Astrocyte (in vitro differentiated cells and primary cell): ENCODE data around the gene EBI3. TPM values are rescaled to one million over a fixed set of nuclear protein-coding genes. Genes with fewer than 3 reads are reported as not detected.

Experiments used
- DNase-seq: peaks from one replicate; pipeline ENCODE4 v3.0.0-alpha.2; 2010; ENCODE audit warnings: low read depth
- FAIRE-seq: peaks from 2 replicates; lab custom pipeline; 2011; peaks lifted over from hg19 to GRCh38; lab: Jason Lieb, UNC
- H2AFZ ChIP-seq: 2 replicates; pipeline ENCODE4 v1.6.0; 2012; ENCODE audit warnings: low read depth, low read length, inconsistent platforms
- H3K27ac ChIP-seq: 2 replicates; pipeline ENCODE4 v1.5.1; 2011; ENCODE audit warnings: low read depth, low read length, inconsistent platforms
- H3K27me3 ChIP-seq: 2 replicates; pipeline ENCODE4 v1.6.0; 2011; ENCODE audit warnings: low read length, inconsistent platforms; ENCODE audit not compliant: insufficient read depth
- H3K36me3 ChIP-seq: 2 replicates; pipeline ENCODE4 v1.5.1; 2011; ENCODE audit warnings: low read length, inconsistent platforms; ENCODE audit not compliant: insufficient read depth
- H3K4me1 ChIP-seq: 2 replicates; pipeline ENCODE4 v1.5.1; 2011; ENCODE audit warnings: low read length, inconsistent platforms; ENCODE audit not compliant: insufficient read depth
- H3K4me2 ChIP-seq: 2 replicates; pipeline ENCODE4 v1.6.0; 2012; ENCODE audit warnings: low read length, inconsistent platforms
- H3K4me3 ChIP-seq: 2 replicates; pipeline ENCODE4 v1.5.1; 2011; ENCODE audit warnings: low read depth, mild to moderate bottlenecking, low read length, inconsistent platforms; ENCODE audit not compliant: insufficient read depth
- H3K79me2 ChIP-seq: 2 replicates; pipeline ENCODE4 v1.6.0; 2012; ENCODE audit warnings: mild to moderate bottlenecking, low read length, inconsistent platforms; ENCODE audit not compliant: insufficient read depth
- H3K9ac ChIP-seq: 2 replicates; pipeline ENCODE4 v1.6.0; 2012; ENCODE audit warnings: mild to moderate bottlenecking, low read length, inconsistent platforms
- H3K9me3 ChIP-seq: 2 replicates; pipeline ENCODE4 v1.5.1; 2012; ENCODE audit warnings: low read depth, mild to moderate bottlenecking, low read length, inconsistent platforms; ENCODE audit not compliant: insufficient read depth
- H4K20me1 ChIP-seq: 2 replicates; pipeline ENCODE4 v1.6.0; 2012; ENCODE audit warnings: low read length, inconsistent platforms; ENCODE audit not compliant: insufficient read depth
- H3K27ac Mint-ChIP-seq: one replicate; pipeline ENCODE4 v1.8.0; 2021; ENCODE audit warnings: mild to moderate bottlenecking, mixed read lengths; ENCODE audit not compliant: unreplicated experiment
- H3K27me3 Mint-ChIP-seq: one replicate; pipeline ENCODE4 v1.8.0; 2021; ENCODE audit warnings: low read depth, mixed read lengths; ENCODE audit not compliant: unreplicated experiment
- H3K36me3 Mint-ChIP-seq: one replicate; pipeline ENCODE4 v1.8.0; 2021; ENCODE audit warnings: low read depth, mixed read lengths; ENCODE audit not compliant: unreplicated experiment
- H3K4me1 Mint-ChIP-seq: one replicate; pipeline ENCODE4 v1.8.0; 2021; ENCODE audit warnings: low read depth, mixed read lengths; ENCODE audit not compliant: unreplicated experiment
- H3K4me3 Mint-ChIP-seq: one replicate; pipeline ENCODE4 v1.8.0; 2021; ENCODE audit warnings: mild to moderate bottlenecking, moderate library complexity, mixed read lengths; ENCODE audit not compliant: unreplicated experiment
- H3K9me3 Mint-ChIP-seq: one replicate; pipeline ENCODE4 v1.8.0; 2021; ENCODE audit warnings: mild to moderate bottlenecking, mixed read lengths; ENCODE audit not compliant: unreplicated experiment
- EZH2 ChIP-seq: IDR thresholded peaks from 2 replicates; pipeline ENCODE4 v1.6.1; 2012; ENCODE audit warnings: mild to moderate bottlenecking, low read length, inconsistent platforms; ENCODE audit not compliant: insufficient read depth
- total RNA-seq: library from RNA; stranded (reverse); gene quantifications from 2 replicates; pipeline ENCODE4 v1.2.1, GENCODE V29; 2021
- TF ChIP-seq, protein P1 (sequence below): IDR thresholded peaks from 2 replicates; pipeline ENCODE4 v1.5.1; 2011; ENCODE audit warnings: low read depth, mild to moderate bottlenecking, inconsistent platforms, low read length, moderate library complexity; ENCODE audit not compliant: insufficient read depth

The EBI3 gene
- total RNA-seq, 1 donor from 2014 or later, result 5.4 TPM

GRCh38 chr19:4220188-4220587 is 9.1 kb upstream of the EBI3 start:
- Mint-ChIP-seq H3K9me3 (no peaks in the 10 kb centered on the region), H3K4me3 (no peak overlapping the region), H3K36me3 (peaks cover 2% of the 10 kb centered on the region), H3K27me3 (no peaks in the 10 kb centered on the region), H3K27ac (no peak overlapping the region), H3K4me1 (no peaks in the 10 kb centered on the region)
- H3K4me1 ChIP-seq, result no peaks in the 10 kb centered on the region
- TF ChIP-seq EZH2, result no peak
- TF ChIP-seq, protein P1, sequence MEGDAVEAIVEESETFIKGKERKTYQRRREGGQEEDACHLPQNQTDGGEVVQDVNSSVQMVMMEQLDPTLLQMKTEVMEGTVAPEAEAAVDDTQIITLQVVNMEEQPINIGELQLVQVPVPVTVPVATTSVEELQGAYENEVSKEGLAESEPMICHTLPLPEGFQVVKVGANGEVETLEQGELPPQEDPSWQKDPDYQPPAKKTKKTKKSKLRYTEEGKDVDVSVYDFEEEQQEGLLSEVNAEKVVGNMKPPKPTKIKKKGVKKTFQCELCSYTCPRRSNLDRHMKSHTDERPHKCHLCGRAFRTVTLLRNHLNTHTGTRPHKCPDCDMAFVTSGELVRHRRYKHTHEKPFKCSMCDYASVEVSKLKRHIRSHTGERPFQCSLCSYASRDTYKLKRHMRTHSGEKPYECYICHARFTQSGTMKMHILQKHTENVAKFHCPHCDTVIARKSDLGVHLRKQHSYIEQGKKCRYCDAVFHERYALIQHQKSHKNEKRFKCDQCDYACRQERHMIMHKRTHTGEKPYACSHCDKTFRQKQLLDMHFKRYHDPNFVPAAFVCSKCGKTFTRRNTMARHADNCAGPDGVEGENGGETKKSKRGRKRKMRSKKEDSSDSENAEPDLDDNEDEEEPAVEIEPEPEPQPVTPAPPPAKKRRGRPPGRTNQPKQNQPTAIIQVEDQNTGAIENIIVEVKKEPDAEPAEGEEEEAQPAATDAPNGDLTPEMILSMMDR, result no peak
- FAIRE-seq (no peak), DNase-seq (no peak)
- no peak overlapping the region for H3K9ac ChIP-seq
- no peak overlapping the region for H3K4me3 ChIP-seq
- no peaks in the 10 kb centered on the region for H3K36me3 ChIP-seq
- no peak overlapping the region for H2AFZ ChIP-seq
- no peak overlapping the region for H3K27ac ChIP-seq
- H3K27me3 ChIP-seq, result no peaks in the 10 kb centered on the region
- no peaks in the 10 kb centered on the region for H4K20me1 ChIP-seq
- H3K79me2 ChIP-seq, result no peaks in the 10 kb centered on the region
- no peak overlapping the region for H3K4me2 ChIP-seq
- no peaks in the 10 kb centered on the region for H3K9me3 ChIP-seq

- Histone ChIP-seq H3K4me1 (peaks cover 11% of the 10 kb centered on the region), H3K9me3 (no peaks in the 10 kb centered on the region), H3K4me3 (no peak overlapping the region), H3K79me2 (no peaks in the 10 kb centered on the region), H3K36me3 (no peaks in the 10 kb centered on the region), H3K27me3 (peaks cover 7% of the 10 kb centered on the region), H2AFZ (no peak overlapping the region), H3K4me2 (no peak overlapping the region), H3K9ac (no peak overlapping the region), H4K20me1 (no peaks in the 10 kb centered on the region), H3K27ac (no peak overlapping the region)
- Mint-ChIP-seq H3K9me3 (no peaks in the 10 kb centered on the region), H3K36me3 (no peaks in the 10 kb centered on the region), H3K4me3 (no peak overlapping the region), H3K27ac (no peak overlapping the region), H3K27me3 (no peaks in the 10 kb centered on the region), H3K4me1 (no peaks in the 10 kb centered on the region)
- TF ChIP-seq EZH2, result no peak
- TF ChIP-seq, protein P1, result no peak
- DNase-seq (no peak), FAIRE-seq (no peak)
Observed at GRCh38 chr19:4224470-4224869, 4.9 kb upstream of the EBI3 start.

DNA sequence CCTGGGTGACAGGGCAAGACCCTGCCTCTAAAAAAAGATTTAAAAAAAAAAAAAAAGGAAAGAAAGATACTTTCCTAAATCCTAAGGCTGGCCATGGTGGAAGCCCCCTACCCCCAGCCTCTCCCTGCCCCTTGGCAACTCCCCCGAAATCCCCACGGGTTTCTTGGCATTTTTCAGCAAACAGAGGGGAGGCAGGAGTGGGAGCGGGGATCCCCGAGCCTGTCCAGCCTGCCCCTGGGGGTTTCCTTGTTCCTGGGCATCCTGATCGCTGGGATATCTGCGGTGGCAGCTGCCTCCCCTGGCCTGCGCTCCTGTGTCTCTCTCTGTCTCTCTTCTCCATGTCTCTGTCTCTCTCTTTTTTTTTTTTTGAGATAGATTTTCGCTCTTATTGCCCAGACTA is 3.4 kb upstream of the EBI3 start:
- Mint-ChIP-seq H3K4me3 (no peak overlapping the region), H3K9me3 (no peaks in the 10 kb centered on the region), H3K27me3 (no peaks in the 10 kb centered on the region), H3K36me3 (no peaks in the 10 kb centered on the region), H3K27ac (no peak overlapping the region), H3K4me1 (peaks cover 2% of the 10 kb centered on the region)
- Histone ChIP-seq H3K79me2 (no peaks in the 10 kb centered on the region), H3K4me3 (no peak overlapping the region), H4K20me1 (no peaks in the 10 kb centered on the region), H3K4me2 (no peak overlapping the region), H3K27ac (no peak overlapping the region), H3K9me3 (no peaks in the 10 kb centered on the region), H3K27me3 (peaks cover 7% of the 10 kb centered on the region), H3K36me3 (no peaks in the 10 kb centered on the region), H3K9ac (no peak overlapping the region), H2AFZ (no peak overlapping the region), H3K4me1 (peaks cover 13% of the 10 kb centered on the region)
- FAIRE-seq (no peak), DNase-seq (no peak)
- TF ChIP-seq, protein P1, result no peak
- no peak for TF ChIP-seq EZH2
